ENCODE results near the gene PPP1R13L. TPM values are rescaled to one million over a fixed set of nuclear protein-coding genes. Genes with fewer than 3 reads are reported as not detected.

The PPP1R13L gene
- total RNA-seq, 1 donor from 2014 or later: 67.9 TPM

GRCh38 chr19:45333609-45334303, 71.1 kb downstream of the PPP1R13L start:
- H3K4me1 ChIP-seq: no peaks in the 10 kb centered on the region
- H3K4me3 ChIP-seq: no peak overlapping the region
- intact Hi-C loops (cut with DNase I): no loop called here
- H3K9me3 ChIP-seq: no peaks in the 10 kb centered on the region
- no peak for ATAC-seq
- DNase-seq: no peak
- TF ChIP-seq CTCF (IDR thresholded peaks at IDR 0.05): no peak
- no peak overlapping the region for H3K27ac ChIP-seq
- no peaks in the 10 kb centered on the region for H3K27me3 ChIP-seq
- no peaks in the 10 kb centered on the region for H3K36me3 ChIP-seq

- Histone ChIP-seq H3K9me3 (no peaks in the 10 kb centered on the region), H3K4me1 (no peaks in the 10 kb centered on the region)
Measured at GRCh38 chr19:45331411-45331810, 73.5 kb downstream of the PPP1R13L start.

More at GRCh38 chr19:45331411-45331810, 73.5 kb downstream of the PPP1R13L start:
- ATAC-seq (no peak), DNase-seq (no peak)
- no peak overlapping the region for H3K27ac ChIP-seq
- TF ChIP-seq CTCF (IDR thresholded peaks at IDR 0.05): no peak
- intact Hi-C loops (cut with DNase I): no loop called here
- no peaks in the 10 kb centered on the region for H3K36me3 ChIP-seq
- H3K27me3 ChIP-seq: no peaks in the 10 kb centered on the region
- no peak overlapping the region for H3K4me3 ChIP-seq

Small RNA genes lying within 50 kb of the gene (microRNA-seq; reads per million reads assigned to microRNA genes)
- not detected for gene MIR6088 (ENCODE audit: borderline microRNAs expressed)

Other genes with a start within 250 kb of the PPP1R13L start
- not detected for gene NKPD1, start 244.1 kb downstream of the PPP1R13L start, total RNA-seq
- gene TRAPPC6A, start 226.8 kb downstream of the PPP1R13L start, total RNA-seq: 16.9 TPM
- 17.8 TPM for gene BLOC1S3, start 226.3 kb downstream of the PPP1R13L start, total RNA-seq
- gene EXOC3L2, start 159.7 kb downstream of the PPP1R13L start, total RNA-seq: 11.9 TPM
- 30.0 TPM for gene MARK4, start 153.8 kb downstream of the PPP1R13L start, total RNA-seq
- 0.41 TPM for gene CKM, start 82.2 kb downstream of the PPP1R13L start, total RNA-seq
- gene KLC3, start 64.3 kb downstream of the PPP1R13L start, total RNA-seq: 1.8 TPM
- gene ERCC2, start 34.5 kb downstream of the PPP1R13L start, total RNA-seq: 13.7 TPM
- 5.4 TPM for gene POLR1G, start 1.6 kb upstream of the PPP1R13L start, total RNA-seq
- gene ERCC1, start 18.8 kb upstream of the PPP1R13L start, total RNA-seq: 48.8 TPM
- gene FOSB, start 62.9 kb upstream of the PPP1R13L start, total RNA-seq: 3.6 TPM
- 13.3 TPM for gene RTN2, start 92.0 kb upstream of the PPP1R13L start, total RNA-seq
- 0.67 TPM for gene PPM1N, start 93.4 kb upstream of the PPP1R13L start, total RNA-seq
- 155 TPM for gene VASP, start 102.4 kb upstream of the PPP1R13L start, total RNA-seq
- 13.0 TPM for gene OPA3, start 179.7 kb upstream of the PPP1R13L start, total RNA-seq
- 18.5 TPM for gene GPR4, start 197.1 kb upstream of the PPP1R13L start, total RNA-seq
- gene EML2, start 234.3 kb upstream of the PPP1R13L start, total RNA-seq: 54.4 TPM

Data from upper lobe of right lung (tissue), 1 donor.